GM19328 (cell line): ENCODE data around the gene BRPF1.
"Not testable (repeated sequence)": the region's sequence is repeated elsewhere in the genome, so short reads cannot be mapped to it uniquely, and the experiment has no call there.

ENCODE experiments used
- ATAC-seq: cut with Tn5 transposase; IDR thresholded peaks from one replicate; pipeline ENCODE4 v1.9.1; 2021; ENCODE audit warnings: mild to moderate bottlenecking, moderate library complexity; ENCODE audit not compliant: unreplicated experiment

BRPF1 gene

DNA sequence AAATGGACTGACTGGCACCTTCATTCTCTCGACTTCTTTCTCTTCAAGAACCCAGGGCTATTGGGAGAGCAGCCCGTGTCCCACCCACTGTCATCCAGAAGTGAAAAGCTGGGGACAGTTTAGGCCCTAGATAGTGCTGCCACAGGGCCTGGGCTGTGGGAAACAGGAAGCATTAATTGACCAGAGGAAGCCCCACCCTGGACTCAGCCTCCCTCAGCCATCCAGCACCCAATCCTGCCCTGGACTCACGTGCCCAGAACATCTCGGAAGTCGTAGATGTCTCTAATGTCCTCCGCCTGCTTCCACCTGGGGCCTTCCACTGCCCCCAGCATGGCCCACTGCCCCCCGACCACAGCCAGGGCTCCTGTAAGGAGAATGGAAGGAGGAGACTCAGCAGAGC is 35.9 kb downstream of the BRPF1 start:
- ATAC-seq: no peak

DNA sequence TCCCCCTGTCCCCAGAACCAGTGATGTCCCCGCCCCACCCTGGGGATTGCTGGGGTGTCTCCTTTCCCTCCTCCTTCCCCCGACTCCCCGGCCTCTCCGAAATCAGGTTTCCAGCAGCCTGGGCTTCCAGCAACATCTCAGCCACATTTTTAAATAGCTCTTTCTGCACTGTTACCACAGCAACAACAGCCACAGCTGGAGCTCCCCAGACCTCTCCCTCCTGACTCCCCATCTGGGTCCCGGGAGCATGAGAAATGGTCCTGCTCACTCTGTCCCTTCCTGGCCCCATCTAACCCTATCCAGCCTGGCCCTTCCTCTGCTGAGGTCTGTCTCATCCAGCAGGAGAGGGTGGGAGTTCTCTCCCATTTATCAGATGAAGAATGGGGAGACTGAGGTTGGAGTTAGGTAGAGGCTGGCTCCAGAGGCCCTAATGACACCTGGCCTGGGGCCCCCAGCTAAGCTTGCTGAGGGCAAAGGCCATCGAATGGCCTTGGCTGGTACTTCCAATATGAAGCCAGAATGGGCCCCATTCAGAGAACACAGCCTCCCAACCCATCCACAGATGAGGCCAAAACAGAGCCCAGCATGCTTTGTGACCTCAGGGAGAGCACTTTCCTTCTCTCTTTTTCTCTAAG is 36.7 kb downstream of the BRPF1 start:
- no peak for ATAC-seq

DNA sequence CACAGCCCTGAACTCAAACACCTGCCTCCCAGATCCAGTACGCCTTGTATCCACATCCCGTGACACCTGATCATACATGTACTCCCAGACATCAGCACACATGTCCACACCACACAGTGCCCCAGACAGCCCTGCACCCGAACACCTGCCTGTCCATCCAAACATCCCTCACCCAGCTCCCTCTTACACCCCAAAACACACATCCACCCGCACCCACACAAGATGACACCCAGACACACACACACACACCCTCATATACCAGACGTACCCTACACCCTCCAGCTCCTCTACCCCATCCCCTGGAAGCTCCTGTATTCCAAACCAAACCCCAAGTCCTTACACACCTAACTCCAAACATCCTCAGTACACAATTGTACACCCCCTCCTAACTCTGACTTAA is 37.5 kb downstream of the BRPF1 start:
- ATAC-seq: no peak

DNA sequence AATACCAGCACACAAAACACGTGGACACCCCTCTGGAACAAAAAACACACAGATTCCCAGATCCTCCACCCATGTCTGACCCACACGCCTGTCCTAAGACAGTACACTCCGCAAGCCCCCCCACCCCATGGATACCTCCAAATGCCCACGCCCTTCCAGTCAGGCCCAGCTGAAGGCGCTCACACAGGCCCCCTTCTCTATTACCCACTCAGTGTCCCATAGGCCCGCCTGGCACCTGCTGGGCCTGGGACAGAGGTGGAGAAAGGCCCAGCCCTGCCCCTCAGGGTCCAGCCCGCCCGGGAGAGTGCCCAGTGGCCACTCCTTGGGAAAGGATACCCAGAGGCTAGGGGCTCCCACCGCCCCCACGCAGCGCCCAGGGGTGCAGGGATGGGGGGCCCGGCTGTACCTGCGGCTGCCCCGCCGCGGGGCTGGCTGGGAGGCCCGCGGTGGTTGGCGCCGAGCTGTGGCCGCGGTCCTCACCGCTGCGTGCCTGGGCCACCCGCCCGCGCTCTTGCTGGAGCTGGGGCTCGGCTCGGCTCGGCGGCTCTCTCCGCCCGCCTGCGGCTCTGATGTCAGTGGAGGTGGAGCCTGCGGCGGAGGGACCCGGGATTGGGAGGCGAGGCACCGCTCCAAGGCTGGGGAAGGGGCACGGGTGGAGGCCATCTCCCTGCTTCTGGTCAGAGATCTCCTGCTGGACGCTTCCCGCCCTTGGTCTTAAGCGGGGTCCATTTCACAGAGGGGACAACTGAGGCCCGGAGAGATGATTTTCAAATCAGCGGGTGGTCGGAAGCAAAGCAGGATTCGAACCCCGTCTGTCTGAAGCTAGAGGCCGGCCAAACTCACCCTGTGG is 38.1 kb downstream of the BRPF1 start, which contains the start of gene CAMK1:
TSS of gene CAMK1 (minus strand) at position 522 of the 850 bp plus-strand sequence. CDS start 2,198 bp downstream, outside the sequence.
- peak; percentile 71 for ATAC-seq

DNA sequence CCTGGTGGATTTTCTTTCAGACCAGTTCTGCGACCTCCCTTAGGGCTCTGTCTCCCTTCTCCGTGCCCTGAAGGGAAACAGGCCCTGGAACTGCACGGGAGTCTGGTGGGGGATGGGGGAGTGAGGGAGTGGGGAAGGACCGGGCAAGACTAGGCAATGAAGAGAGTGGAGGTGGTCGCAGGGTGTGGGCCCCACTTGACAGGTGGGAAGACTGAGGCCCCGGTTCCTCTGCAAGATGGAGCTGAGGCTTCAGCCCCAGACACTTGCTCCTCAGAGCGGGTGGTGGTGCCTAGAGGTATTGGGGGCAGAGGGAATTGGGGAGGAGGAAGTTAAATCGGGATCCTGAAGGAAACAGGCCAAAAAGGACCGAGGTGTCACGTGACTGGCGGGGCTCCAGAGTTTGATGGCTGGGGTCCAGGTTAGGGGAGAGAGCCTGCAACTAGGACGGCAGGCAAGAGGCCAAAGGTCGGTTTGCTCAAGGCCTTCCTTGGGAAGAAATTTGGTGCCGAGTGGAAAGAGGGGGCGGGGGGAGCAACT is 38.8 kb downstream of the BRPF1 start:
- ATAC-seq: no peak

DNA sequence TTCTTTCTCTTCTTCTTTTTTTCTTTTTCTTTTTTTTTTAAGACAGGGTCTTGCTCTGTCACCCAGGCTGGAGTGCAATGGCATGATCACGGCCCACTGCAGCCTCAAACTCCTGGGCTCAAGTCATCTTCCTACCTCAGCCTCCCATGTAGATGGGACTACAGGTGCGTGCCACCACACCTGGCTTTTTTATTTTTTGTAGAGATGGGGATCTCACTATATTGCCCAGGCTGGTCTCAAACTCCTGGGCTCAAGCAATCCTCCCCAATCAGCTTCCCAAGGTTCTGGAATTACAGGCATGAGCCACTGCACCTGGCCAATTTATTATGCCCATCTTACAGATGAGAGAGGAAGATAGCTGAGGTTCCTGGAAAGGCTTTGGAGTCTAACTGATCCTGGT is 39.5 kb downstream of the BRPF1 start:
- ATAC-seq: not testable (repeated sequence)

DNA sequence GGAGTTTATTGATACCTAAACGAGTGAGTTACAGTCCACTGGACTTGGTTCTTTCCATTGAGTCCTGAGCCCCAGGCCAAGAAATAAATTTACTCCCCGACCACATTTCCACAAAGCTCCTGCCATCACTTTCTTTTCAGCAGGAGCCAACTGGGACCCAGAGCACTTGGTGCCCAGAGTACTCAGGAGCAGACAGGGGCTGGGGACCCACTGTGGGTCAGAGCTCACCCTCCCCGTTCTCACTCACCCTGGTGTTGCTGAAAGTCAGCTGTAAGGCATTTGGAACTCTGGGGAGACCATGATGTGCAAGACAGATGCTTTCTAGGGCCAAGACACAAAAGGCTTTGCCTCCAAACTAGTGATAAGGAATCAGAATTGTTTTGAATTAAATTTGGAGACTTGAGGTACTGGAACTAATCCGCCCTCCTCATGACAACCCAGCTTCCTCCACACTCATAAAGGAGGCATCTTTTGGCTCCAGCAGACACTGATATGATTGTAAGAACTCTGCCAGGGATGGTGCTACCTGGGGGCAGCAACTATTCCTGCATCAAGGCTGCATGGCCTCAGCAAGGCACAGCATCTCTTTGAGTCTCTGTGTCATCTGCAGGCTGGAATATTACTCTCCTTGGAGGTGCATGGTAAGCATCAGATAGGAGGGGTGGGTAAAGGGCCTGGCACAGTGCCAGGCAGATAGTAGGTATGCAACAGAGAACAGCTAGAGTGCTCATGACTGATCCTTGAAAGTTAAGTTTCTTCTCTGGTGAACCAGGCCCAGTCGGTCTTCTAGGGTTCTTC is 45.6 kb downstream of the BRPF1 start:
- ATAC-seq: no peak

DNA sequence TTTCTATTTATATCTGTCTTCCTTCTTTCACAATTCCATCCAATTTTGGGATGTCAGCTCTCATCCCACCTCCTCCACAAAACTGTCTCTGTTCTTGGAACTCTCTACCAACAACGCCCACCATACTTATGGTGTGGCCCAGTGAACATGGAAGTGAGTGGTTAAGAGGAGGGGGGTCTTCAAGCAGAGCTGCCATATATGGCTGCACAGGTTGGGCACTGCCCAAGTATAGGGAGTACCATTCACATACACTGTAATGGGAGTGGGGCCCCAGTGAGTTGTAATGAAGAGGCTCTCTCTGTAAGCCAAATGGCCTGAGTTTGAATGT is 46.1 kb downstream of the BRPF1 start:
- ATAC-seq: no peak

DNA sequence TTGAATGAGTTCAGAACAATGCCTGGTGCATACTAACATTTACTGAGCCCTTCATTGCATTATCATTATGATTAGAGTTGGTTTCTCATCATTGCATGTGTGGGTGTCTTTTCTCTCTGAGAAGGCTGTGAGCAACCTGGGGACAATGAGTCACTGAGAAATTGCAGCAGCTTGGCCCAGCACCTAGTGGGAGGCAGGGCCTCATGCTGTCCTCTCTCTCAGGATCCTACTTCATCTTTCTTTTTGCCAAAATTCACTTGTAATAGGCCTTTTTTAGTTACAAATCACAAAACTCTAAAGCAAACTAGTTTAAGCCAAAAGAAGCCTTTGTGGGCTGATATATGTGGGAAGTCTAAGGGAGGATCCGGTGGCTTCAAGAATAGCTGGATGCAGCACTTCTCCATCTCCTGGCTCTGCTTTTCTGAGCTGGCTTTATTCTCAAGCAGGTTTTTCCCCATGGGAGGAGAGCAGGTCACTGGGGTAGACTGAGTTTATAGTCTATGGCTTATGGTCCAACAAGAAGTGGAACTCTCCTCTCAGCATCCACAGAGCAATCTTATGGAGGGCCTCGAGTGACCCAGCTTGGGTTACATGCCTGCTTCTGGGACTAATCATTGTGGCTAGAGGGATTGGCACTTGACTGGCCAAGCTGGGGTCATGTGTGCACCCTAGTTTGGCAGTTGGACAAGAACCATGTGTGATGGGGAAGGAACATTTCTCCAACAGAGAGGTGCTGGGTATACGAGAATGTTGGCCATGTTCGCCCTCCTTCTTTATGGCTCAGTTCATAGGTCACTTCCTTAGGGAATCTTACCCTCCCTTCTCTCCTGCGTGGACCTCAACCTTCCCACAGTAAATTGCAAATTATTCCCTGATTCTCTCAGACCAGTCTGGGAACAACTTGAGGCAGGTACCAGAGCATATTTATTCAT is 46.9 kb downstream of the BRPF1 start:
- no peak for ATAC-seq

DNA sequence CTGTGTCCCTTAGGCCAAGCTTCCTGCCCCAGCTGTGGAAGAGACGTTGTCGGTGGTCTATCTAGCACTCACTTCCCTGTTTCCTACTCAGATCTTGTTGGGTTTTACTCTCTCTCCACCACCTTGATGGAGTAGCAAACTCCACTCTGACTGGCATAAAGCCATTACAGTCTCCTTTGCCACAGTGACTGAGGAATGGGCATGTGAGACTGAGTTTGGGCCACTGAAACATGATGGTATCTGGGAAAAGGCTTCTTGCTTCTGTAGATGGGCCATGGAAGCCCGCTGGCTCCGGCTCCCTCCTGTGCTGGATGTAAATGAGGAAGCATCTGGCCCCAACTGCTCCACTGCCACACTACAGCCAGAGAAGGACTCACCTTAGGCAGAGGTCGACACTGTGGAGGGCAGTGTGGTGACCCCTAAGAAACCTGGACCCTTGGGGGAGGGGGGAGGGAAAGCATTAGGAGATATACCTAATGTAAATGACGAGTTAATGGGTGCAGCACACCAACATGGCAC is 47.6 kb downstream of the BRPF1 start:
- no peak for ATAC-seq

DNA sequence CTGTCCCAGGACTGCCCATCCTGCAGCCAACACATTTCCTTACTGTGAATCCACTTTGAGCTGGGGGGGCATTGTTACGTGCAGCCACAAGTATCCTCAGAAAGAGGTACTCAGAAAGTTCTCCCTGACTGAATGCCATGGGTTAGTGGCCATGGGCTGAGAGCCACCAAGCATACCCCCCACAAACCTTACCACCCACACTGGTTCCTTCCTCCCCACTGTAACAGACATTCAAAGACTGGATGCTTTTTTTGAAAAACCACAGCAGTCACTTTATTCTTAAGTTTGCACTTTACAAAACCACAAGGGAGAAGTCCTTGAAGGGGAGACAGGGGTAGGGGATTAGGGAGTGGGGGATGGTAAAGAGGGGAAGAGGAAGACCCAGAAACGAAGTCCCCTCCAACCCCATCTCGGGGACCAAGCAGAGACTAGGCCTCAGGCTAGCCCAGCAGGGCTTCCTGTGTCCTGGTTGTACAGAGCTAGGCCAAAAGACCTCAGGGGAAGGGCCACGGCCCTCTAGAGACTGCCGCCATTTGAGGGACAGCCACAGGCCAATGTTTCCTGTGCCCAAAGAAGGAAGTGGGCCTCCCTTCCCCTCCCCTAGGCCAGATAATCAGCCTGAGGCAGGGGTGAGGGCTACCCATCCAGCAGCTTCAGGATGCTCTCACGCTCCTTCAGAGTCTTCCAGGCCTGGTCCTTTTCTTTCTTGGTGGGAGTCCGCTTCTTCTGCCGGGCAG is 48.4 kb downstream of the BRPF1 start:
- peak; percentile 54 for ATAC-seq

DNA sequence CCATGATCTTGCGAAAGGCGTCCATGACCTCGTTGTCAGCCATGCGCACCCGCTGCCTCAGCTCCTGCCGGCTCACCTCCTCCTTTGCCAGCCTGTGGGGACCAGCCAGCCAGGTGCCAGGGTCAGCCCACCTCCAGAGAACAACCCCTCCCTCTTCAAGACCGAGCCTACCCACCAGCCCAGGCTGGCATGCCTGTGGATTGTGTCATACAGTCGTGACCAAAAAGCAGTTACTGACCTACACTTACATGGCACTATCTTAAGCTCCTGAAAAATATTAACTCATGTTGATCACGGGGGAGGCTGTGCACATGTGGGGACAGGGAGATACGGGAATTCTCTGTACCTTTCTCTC is 48.9 kb downstream of the BRPF1 start:
- no peak for ATAC-seq

DNA sequence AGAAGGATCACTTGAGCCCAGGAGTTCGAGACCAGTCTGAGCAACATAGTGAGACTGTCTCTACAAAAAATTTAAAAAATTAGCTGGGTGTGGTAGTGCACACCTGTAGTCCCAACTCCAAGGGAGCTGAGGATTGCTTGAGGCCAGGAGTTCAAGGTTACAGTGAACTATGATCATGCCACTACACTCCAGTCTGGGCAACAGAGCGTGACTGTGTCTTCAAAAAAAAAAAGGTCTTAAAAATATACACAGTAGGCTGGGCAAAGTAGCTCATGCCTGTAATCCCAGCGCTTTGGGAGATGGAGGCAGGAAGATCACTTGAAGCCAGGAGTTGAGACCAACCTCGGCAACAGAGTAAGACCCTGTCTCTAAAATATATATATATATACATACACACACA is 49.4 kb downstream of the BRPF1 start:
- ATAC-seq: no peak

DNA sequence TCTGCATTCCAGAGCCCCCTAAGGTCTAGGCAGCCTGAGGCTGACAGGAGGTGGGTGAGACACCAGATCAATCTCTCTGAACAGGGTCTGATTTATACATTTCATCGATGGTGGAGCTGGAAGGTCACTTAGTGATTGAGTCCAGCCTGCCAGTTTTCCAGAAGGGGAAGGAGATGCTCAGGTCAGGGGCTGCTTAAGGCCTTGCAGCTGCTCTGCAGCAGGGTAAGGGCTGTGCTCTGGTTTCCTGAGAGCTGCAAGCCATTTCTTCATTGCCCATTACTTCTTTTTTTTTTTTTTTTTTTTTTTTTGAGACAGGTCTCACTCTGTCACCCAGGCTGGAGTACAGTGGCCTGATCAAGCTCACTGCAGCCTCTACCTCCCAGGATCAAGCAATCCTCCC is 50.0 kb downstream of the BRPF1 start:
- no peak for ATAC-seq

DNA sequence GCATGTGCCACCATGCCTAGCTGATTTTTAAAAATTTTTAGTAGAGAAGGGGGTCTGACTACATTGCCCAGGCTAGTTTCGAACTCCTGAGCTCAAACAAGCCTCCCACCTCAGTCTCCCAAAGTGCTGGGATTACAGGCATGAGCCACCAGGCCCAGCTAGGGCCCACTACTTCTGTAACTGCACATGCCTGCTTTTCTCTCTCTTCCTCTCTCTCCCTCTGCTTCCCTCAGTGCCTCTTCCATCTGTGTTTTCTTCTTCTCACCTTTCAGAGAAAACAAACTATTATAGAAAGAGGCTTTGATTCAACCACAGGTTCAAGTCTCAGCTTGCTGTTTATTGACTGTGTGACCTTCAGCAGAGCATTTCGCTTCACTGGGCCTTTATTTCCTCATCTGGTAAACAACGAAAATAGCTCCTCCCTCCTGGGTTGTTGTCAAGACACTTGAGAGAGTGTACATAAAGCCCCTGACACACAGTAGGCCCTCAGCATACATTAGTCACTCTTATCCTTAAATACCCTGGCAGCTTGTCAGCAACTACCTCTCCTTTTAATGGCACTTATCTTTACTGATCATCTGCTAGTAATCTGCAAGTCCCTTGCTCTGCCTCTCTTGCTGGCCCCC is 50.6 kb downstream of the BRPF1 start:
- ATAC-seq: no peak

DNA sequence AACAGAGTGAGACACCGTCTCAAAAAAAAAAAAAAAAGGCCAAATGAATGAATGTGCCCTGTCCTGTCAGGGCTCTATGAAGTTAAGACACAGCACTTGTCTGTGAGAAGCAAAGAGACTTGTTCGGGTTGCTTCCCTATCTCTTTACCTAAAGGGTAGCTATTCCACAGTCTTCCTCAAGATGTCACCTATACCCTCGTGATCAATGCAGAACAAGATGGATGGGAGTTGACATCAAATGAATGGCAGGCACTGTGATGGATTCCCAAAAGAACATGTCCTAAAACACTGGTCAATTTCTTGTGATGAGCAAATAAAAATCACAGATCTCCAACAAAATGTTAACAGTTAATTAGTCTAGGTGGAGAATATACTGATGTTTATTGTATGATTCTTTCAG is 51.2 kb downstream of the BRPF1 start:
- ATAC-seq: no peak

DNA sequence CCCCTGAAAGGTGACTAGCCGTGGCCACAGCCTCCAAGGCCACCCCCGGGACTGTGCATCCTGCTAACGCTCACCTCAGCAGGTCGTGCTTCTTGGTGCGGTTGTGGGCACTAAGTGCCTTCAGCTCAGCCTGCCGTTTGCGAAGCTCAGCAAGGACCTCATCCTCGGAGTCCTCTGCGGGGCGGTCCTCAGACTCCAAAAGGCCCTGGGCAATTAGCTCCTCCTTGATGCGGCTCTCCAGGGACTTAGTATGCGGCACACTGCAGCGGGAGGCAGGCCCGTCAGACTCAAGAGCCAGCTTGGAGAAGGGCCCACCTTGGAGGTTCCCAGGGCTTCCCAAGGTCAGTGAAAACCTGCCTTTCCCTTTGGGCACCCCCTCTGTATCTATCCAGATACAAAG is 52.4 kb downstream of the BRPF1 start:
- ATAC-seq: no peak

DNA sequence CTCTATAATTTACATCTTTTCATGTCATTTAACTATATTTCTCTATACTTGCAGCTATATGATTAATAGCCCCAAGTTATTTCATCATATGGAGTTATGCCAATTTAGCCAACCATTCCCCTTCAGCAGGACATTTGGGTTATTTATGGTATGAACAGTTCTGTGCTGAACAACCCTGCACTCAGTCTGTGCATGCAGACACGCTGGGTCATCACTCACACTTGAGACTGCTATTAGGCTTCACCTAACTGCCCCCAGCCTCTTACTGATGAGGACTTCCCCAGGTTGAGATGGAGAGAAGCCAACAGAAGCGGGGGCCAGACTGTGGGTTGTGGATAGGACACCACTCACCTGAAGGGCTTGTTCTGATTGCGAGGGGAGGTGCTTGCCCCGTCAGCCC is 53.4 kb downstream of the BRPF1 start:
- no peak for ATAC-seq

DNA sequence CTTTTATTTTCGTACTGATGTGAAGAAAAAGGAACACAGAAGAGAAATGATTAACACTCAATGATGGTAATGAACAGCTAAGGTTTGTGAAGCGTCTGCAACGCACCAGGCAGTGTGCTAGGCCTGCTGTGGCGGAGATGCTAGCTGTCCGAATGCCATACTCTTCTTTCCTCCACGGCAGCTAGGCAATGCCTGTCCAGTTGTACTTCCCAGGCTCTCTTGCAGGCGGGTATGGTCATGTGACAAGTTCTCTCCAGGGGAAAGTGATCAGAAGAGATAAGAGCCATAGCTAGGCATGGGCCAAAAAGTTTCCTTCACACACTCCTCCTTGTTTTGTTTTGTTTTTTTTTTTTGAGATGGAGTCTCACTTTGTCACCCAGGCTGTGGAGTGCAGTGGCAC is 54.1 kb downstream of the BRPF1 start:
- no peak for ATAC-seq
